Right lobe of liver (tissue), 4 donors: ENCODE measurements around the gene CDH4.

Experiments
- POLR2A ChIP-seq: fragments of 450-650 bp; IDR thresholded peaks from one replicate; pipeline ENCODE4 v1.6.1; 2017; ENCODE audit warnings: antibody characterized with exemption, mild to moderate bottlenecking
- TF ChIP-seq, protein P1 (sequence below), 4 donors: fragments of 200-600 bp in 3 of 4; fragments of 450-650 bp in 1 of 4; IDR thresholded peaks; one replicate each; pipeline versions ENCODE4 v1.5.1 to v1.8.0; 2016 to 2022; ENCODE audit warnings: antibody characterized with exemption in 4 of 4, mild to moderate bottlenecking in 2 of 4
- donor health status: DM: no; HTN: no; CAD: no.
- donor health status: DM: no; HTN: no; CAD: no.
- donor health status: DM: no; HTN: yes; CAD: no.

DNA sequence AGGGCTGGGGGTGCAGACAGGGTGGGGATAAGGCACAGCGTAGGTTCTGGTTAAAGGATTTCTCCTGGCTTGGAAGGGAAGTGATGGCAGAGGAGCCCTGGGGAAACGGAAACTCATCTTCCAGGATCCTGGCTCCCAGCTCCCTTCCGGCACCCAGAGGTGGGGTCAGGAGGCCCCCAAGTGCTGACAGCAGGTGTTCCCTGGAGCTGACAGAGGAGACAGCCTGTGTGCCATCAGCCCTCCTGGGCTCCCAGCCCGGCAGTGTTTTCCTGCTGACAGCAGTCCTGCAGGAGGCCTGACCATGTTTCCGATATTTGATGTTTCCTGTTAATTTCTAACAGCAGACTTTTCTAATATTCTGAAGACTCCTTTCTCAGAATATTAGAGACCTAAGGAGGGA lies 536.3 kb downstream of the CDH4 start:
- TF ChIP-seq, protein P1, sequence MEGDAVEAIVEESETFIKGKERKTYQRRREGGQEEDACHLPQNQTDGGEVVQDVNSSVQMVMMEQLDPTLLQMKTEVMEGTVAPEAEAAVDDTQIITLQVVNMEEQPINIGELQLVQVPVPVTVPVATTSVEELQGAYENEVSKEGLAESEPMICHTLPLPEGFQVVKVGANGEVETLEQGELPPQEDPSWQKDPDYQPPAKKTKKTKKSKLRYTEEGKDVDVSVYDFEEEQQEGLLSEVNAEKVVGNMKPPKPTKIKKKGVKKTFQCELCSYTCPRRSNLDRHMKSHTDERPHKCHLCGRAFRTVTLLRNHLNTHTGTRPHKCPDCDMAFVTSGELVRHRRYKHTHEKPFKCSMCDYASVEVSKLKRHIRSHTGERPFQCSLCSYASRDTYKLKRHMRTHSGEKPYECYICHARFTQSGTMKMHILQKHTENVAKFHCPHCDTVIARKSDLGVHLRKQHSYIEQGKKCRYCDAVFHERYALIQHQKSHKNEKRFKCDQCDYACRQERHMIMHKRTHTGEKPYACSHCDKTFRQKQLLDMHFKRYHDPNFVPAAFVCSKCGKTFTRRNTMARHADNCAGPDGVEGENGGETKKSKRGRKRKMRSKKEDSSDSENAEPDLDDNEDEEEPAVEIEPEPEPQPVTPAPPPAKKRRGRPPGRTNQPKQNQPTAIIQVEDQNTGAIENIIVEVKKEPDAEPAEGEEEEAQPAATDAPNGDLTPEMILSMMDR (IDR thresholded peaks at IDR 0.05) = no peak
- TF ChIP-seq POLR2A = no peak
